GM23338 (cell line): ENCODE results near the gene CMC2. TPM values are rescaled to one million over a fixed set of nuclear protein-coding genes. Genes with fewer than 3 reads are reported as not detected.

Experiments
- ATAC-seq: fragments of 200-7000 bp; cut with Tn5 transposase; 3 replicates; pipeline ENCODE4 v1.9.1; 2020
- DNase-seq: peaks from one replicate; pipeline ENCODE4 v3.0.0-alpha.2; 2015; ENCODE audit warnings: low spot score
- H2AFZ ChIP-seq: fragments of 200-600 bp; sonication (generic); 2 replicates; pipeline ENCODE4 v1.8.0; 2016; ENCODE audit warnings: antibody characterized with exemption, mild to moderate bottlenecking, moderate library complexity
- H3F3A ChIP-seq: fragments of 200-600 bp; sonication (generic); replicated peaks from 2 replicates; pipeline ENCODE4 v1.8.0; 2017; ENCODE audit warnings: antibody characterized with exemption, mixed run types, low read depth
- H3K27ac ChIP-seq: fragments of 200-600 bp; sonication (generic); 2 replicates; pipeline ENCODE4 v1.6.1; 2016; ENCODE audit warnings: low read depth
- H3K27me3 ChIP-seq: fragments of 200-600 bp; sonication (generic); 2 replicates; pipeline ENCODE4 v1.8.0; 2016; ENCODE audit warnings: mild to moderate bottlenecking, mixed run types, moderate library complexity; ENCODE audit not compliant: insufficient read depth
- H3K36me3 ChIP-seq: fragments of 200-600 bp; sonication (generic); 2 replicates; pipeline ENCODE4 v1.8.0; 2016; ENCODE audit warnings: mild to moderate bottlenecking; ENCODE audit not compliant: insufficient read depth
- H3K4me1 ChIP-seq: fragments of 200-600 bp; sonication (generic); 2 replicates; pipeline ENCODE4 v1.8.0; 2016; ENCODE audit warnings: mild to moderate bottlenecking, moderate library complexity; ENCODE audit not compliant: insufficient read depth
- H3K4me2 ChIP-seq: fragments of 200-600 bp; sonication (generic); 2 replicates; pipeline ENCODE4 v1.7.1; 2017; ENCODE audit warnings: mixed run types
- H3K4me3 ChIP-seq: fragments of 200-600 bp; sonication (generic); 2 replicates; pipeline ENCODE4 v1.6.1; 2016; ENCODE audit warnings: mixed run types
- H3K79me2 ChIP-seq: fragments of 200-600 bp; sonication (generic); replicated peaks from 2 replicates; pipeline ENCODE4 v1.8.0; 2017; ENCODE audit warnings: mild to moderate bottlenecking; ENCODE audit not compliant: insufficient read depth
- H3K9me2 ChIP-seq: fragments of 200-600 bp; sonication (generic); 2 replicates; pipeline ENCODE4 v1.8.0; 2017; ENCODE audit not compliant: insufficient read depth
- H4K20me1 ChIP-seq: fragments of 200-600 bp; sonication (generic); replicated peaks from 2 replicates; pipeline ENCODE4 v1.8.0; 2017; ENCODE audit warnings: mild to moderate bottlenecking; ENCODE audit not compliant: insufficient read depth
- H3K27ac Mint-ChIP-seq: 2 replicates; pipeline ENCODE4 v1.8.0; 2020; ENCODE audit warnings: inconsistent platforms, mild to moderate bottlenecking, moderate library complexity, mixed read lengths
- H3K27me3 Mint-ChIP-seq: 3 replicates; pipeline ENCODE4 v1.8.0; 2022; ENCODE audit warnings: low read depth, mild to moderate bottlenecking, moderate library complexity, mixed read lengths, inconsistent platforms; ENCODE audit not compliant: insufficient read depth, poor library complexity
- H3K36me3 Mint-ChIP-seq: 3 replicates; pipeline ENCODE4 v1.8.0; 2021; ENCODE audit warnings: low read depth, mild to moderate bottlenecking, inconsistent platforms, moderate library complexity, mixed read lengths
- H3K4me1 Mint-ChIP-seq: 3 replicates; pipeline ENCODE4 v1.8.0; 2020; ENCODE audit warnings: mild to moderate bottlenecking, inconsistent platforms, mixed read lengths
- H3K4me3 Mint-ChIP-seq: 3 replicates; pipeline ENCODE4 v1.8.0; 2021; ENCODE audit warnings: moderate library complexity, mild to moderate bottlenecking, inconsistent platforms, mixed read lengths
- H3K9me3 Mint-ChIP-seq: 3 replicates; pipeline ENCODE4 v1.8.0; 2020; ENCODE audit warnings: moderate library complexity, mild to moderate bottlenecking, inconsistent platforms, mixed read lengths
- CTCF ChIP-seq, 2 experiments: fragments of 200-600 bp in 1 of 2; sonication (generic) in 1 of 2; conservative IDR thresholded peaks; 2 replicates each; pipeline versions ENCODE4 v1.5.1 to v1.6.1; 2016 to 2017; ENCODE audit warnings: antibody characterized with exemption in 2 of 2, low read depth in 2 of 2, mild to moderate bottlenecking in 2 of 2, moderate library complexity in 1 of 2
- ETS1 ChIP-seq: IDR thresholded peaks from 2 replicates; pipeline ENCODE4 v1.6.1; 2016; ENCODE audit warnings: antibody characterized with exemption
- EZH2phosphoT487 ChIP-seq: fragments of 200-600 bp; sonication (generic); IDR thresholded peaks from one replicate; pipeline ENCODE4 v1.8.1; 2018; ENCODE audit warnings: antibody characterized with exemption; ENCODE audit not compliant: unreplicated experiment
- NANOG ChIP-seq: IDR thresholded peaks from 2 replicates; pipeline ENCODE4 v1.6.1; 2016; ENCODE audit warnings: antibody characterized with exemption, borderline replicate concordance
- POLR2AphosphoS5 ChIP-seq: IDR thresholded peaks from 2 replicates; pipeline ENCODE4 v1.6.1; 2016; ENCODE audit warnings: antibody characterized with exemption, low read depth
- REST ChIP-seq: IDR thresholded peaks from one replicate; pipeline ENCODE4 v1.6.1; 2018; ENCODE audit warnings: antibody characterized with exemption; ENCODE audit not compliant: unreplicated experiment
- STAT1 ChIP-seq: IDR thresholded peaks from one replicate; pipeline ENCODE4 v1.6.1; 2016; ENCODE audit warnings: antibody characterized with exemption; ENCODE audit not compliant: unreplicated experiment
- ZNF114 ChIP-seq: fragments of 250-450 bp; sonication (Bioruptor Pico); IDR thresholded peaks from 2 replicates; pipeline ENCODE4 v1.5.0; 2020; ENCODE audit warnings: mild to moderate bottlenecking, moderate library complexity
- ZNF331 ChIP-seq: fragments of 250-450 bp; sonication (Bioruptor Pico); IDR thresholded peaks from 2 replicates; pipeline ENCODE4 v1.5.0; 2020; ENCODE audit warnings: low read depth, mild to moderate bottlenecking, moderate library complexity
- ZNF462 ChIP-seq: fragments of 250-450 bp; sonication (Bioruptor Pico); IDR thresholded peaks from 2 replicates; pipeline ENCODE4 v1.5.0; 2020; ENCODE audit warnings: mild to moderate bottlenecking, moderate library complexity
- polyA plus RNA-seq: library from polyadenylated mRNA; unstranded; fragments of >200 nt; fragmentation: Nextera tagmentation; extraction: Ambion mirVana; gene quantifications from 2 replicates; pipeline ENCODE4 v1.2.1, GENCODE V29; 2016
- total RNA-seq: library from RNA; depleted of rRNA; stranded (reverse); fragments of >200 nt; shearing (Covaris generic); gene quantifications from 2 replicates; pipeline ENCODE4 v1.2.3, GENCODE V29; 2014

The CMC2 gene
- total and polyA plus RNA-seq, 2 experiments from 2014 or later: 35.7 to 211 TPM

GRCh38 chr16:81035975-81036750 is 29.5 kb upstream of the CMC2 start:
- TF ChIP-seq POLR2AphosphoS5 (no peak), EZH2phosphoT487 (no peak), NANOG (no peak), ETS1 (no peak), STAT1 (no peak), REST (no peak), ZNF462 (CRISPR knock-in tag) (no peak), ZNF331 (CRISPR knock-in tag) (no peak), CTCF (conservative IDR thresholded peaks at IDR 0.05; ENCODE audit: low read depth in 2 of 2) (no peak), ZNF114 (no peak)
- Histone ChIP-seq H3K4me2 (peak overlapping the region; percentile 100), H3K79me2 (peaks cover 46% of the 10 kb centered on the region), H3K27ac (0 out of 2 replicates have a peak overlapping the region, but pooled peaks have one; percentile 45), H3K9me2 (0 out of 2 replicates have a peak, but pooled peaks cover 4% of the 10 kb centered on the region), H3K4me3 (peak overlapping the region; percentile 96), H3K27me3 (no peaks in the 10 kb centered on the region), H3K36me3 (peaks cover 8% of the 10 kb centered on the region), H3K4me1 (peaks cover 9% of the 10 kb centered on the region), H3F3A (no peaks in the 10 kb centered on the region), H2AFZ (0 out of 2 replicates have a peak overlapping the region, but pooled peaks have one; percentile 29), H4K20me1 (peaks cover 24% of the 10 kb centered on the region)
- ATAC-seq (peak; percentile 58), DNase-seq (peak; percentile 69)
- Mint-ChIP-seq H3K36me3 (peaks cover 46% of the 10 kb centered on the region), H3K9me3 (peaks cover 12% of the 10 kb centered on the region; the same call in 2 of the 3 replicates), H3K27me3 (peaks cover 6% of the 10 kb centered on the region), H3K27ac (peak overlapping the region; percentile 91), H3K4me1 (peaks cover 11% of the 10 kb centered on the region), H3K4me3 (peak overlapping the region; percentile 90)
